NCI-H2107 treated with DMSO at 0.1 percent for 48 hours (cell line): ENCODE data around the gene FANCC.
"Not testable (repeated sequence)": the region's sequence is repeated elsewhere in the genome, so short reads cannot be mapped to it uniquely, and the experiment has no call there.

Source experiments
- DNase-seq: peaks from one replicate; lab custom pipeline; 2025; ENCODE audit not compliant: unreplicated experiment; lab: John Stamatoyannopoulos, UW

Gene FANCC

GRCh38 chr9:95239071-95239470 is 78.4 kb downstream of the FANCC start:
- DNase-seq = no peak

- DNase-seq = no peak
These were observed 80.2 kb downstream of the FANCC start for GRCh38 chr9:95237336-95237735.

- no peak for DNase-seq
These were observed 87.5 kb downstream of the FANCC start for GRCh38 chr9:95230046-95230445.

- no peak for DNase-seq
These were observed 88.1 kb downstream of the FANCC start for GRCh38 chr9:95229230-95229915.

GRCh38 chr9:95226921-95227320 is 90.6 kb downstream of the FANCC start:
- DNase-seq = no peak

GRCh38 chr9:95225726-95226106 is 91.8 kb downstream of the FANCC start:
- DNase-seq = no peak

- DNase-seq = no peak
These were observed 92.3 kb downstream of the FANCC start for GRCh38 chr9:95225076-95225725.

GRCh38 chr9:95224376-95225019 is 93.0 kb downstream of the FANCC start:
- DNase-seq = no peak

- not testable (repeated sequence) for DNase-seq
These were observed 97.2 kb downstream of the FANCC start for GRCh38 chr9:95220352-95220751.

GRCh38 chr9:95218773-95219172 is 98.7 kb downstream of the FANCC start:
- DNase-seq = no peak

GRCh38 chr9:95217936-95218335 is 99.6 kb downstream of the FANCC start:
- DNase-seq = no peak

GRCh38 chr9:95215336-95215898 is 102.1 kb downstream of the FANCC start:
- DNase-seq = no peak

GRCh38 chr9:95213117-95213516 is 104.4 kb downstream of the FANCC start:
- DNase-seq = no peak

GRCh38 chr9:95211028-95211427 is 106.5 kb downstream of the FANCC start:
- DNase-seq = no peak

GRCh38 chr9:95207403-95207802 is 110.1 kb downstream of the FANCC start:
- DNase-seq = no peak

GRCh38 chr9:95206143-95206542 is 111.4 kb downstream of the FANCC start:
- DNase-seq = no peak

- no peak for DNase-seq
These were observed 112.8 kb downstream of the FANCC start for GRCh38 chr9:95204710-95205109.

- DNase-seq = no peak
These were observed 113.2 kb downstream of the FANCC start for GRCh38 chr9:95204310-95204709.

GRCh38 chr9:95203019-95203418 is 114.5 kb downstream of the FANCC start:
- DNase-seq = not testable (repeated sequence)

GRCh38 chr9:95202076-95202681 is 115.3 kb downstream of the FANCC start:
- no peak for DNase-seq

GRCh38 chr9:95201206-95201605 is 116.3 kb downstream of the FANCC start:
- DNase-seq = no peak
